Astrocyte of the cerebellum (primary cell): ENCODE measurements around the gene COL6A1.

ENCODE experiments used
- DNase-seq: peaks from one replicate; pipeline ENCODE4 v3.0.0-alpha.2; 2011; ENCODE audit warnings: low read depth
- H3K4me3 ChIP-seq: 2 replicates; pipeline ENCODE4 v1.5.1; 2011; ENCODE audit warnings: mild to moderate bottlenecking, low read depth, low read length, moderate library complexity
- CTCF ChIP-seq: IDR thresholded peaks from 2 replicates; pipeline ENCODE4 v1.5.1; 2012; ENCODE audit warnings: low read length, low read depth, moderate library complexity, mild to moderate bottlenecking; ENCODE audit errors: missing control alignments
- in situ Hi-C: cut with HindIII; loops from 2 replicates; pipeline ENCODE4 v1.10.0; 2017; ENCODE audit warnings: low sequenced_read_pairs

Gene COL6A1

GRCh38 chr21:45990741-45991605 lies 9.4 kb downstream of the COL6A1 start:
- DNase-seq, result no peak
- in situ Hi-C loops, result no loop called here
- H3K4me3 ChIP-seq, result no peak overlapping the region
- no peak for TF ChIP-seq CTCF

- H3K4me3 ChIP-seq, result no peak overlapping the region
- DNase-seq, result no peak
- TF ChIP-seq CTCF, result no peak
- in situ Hi-C loops, result no loop called here
These were observed 10.2 kb downstream of the COL6A1 start for GRCh38 chr21:45991606-45992300.

GRCh38 chr21:45992301-45993209 lies 11.0 kb downstream of the COL6A1 start:
- no peak overlapping the region for H3K4me3 ChIP-seq
- TF ChIP-seq CTCF, result no peak
- in situ Hi-C loops, result no loop called here
- no peak for DNase-seq

- in situ Hi-C loops, result no loop called here
- H3K4me3 ChIP-seq, result no peak overlapping the region
These were observed 11.9 kb downstream of the COL6A1 start for GRCh38 chr21:45993210-45994085.

GRCh38 chr21:45994086-45994661 lies 12.6 kb downstream of the COL6A1 start:
- no peak for TF ChIP-seq CTCF
- no peak for DNase-seq
- H3K4me3 ChIP-seq, result no peak overlapping the region
- in situ Hi-C loops, result no loop called here

More at GRCh38 chr21:45993210-45994085, 11.9 kb downstream of the COL6A1 start:
- no peak for DNase-seq
- no peak for TF ChIP-seq CTCF
